Activated CD4-positive, alpha-beta T cell treated with anti-CD3 and anti-CD28 coated beads, Interleukin-2, amount 50 U/mL, for 24 hours (primary cell): Measurements from ENCODE around the gene MCMBP.

Experiments used
- DNase-seq, 2 donors: peaks; one replicate each; pipeline ENCODE4 v3.0.0-alpha.2; 2020; ENCODE audit warnings: low read depth in 1 of 2, low spot score in 1 of 2

The MCMBP gene

GRCh38 chr10:119786117-119786769, 86.4 kb downstream of the MCMBP start:
- DNase-seq: no peak

- no peak for DNase-seq
These were observed 88.1 kb downstream of the MCMBP start for GRCh38 chr10:119784340-119785067.

- no peak for DNase-seq
These were observed 89.0 kb downstream of the MCMBP start for GRCh38 chr10:119783665-119784027.

GRCh38 chr10:119782981-119783664, 89.5 kb downstream of the MCMBP start:
- no peak for DNase-seq

GRCh38 chr10:119781498-119781897, 91.1 kb downstream of the MCMBP start:
- no peak for DNase-seq

- DNase-seq: no peak
These were observed 91.7 kb downstream of the MCMBP start for GRCh38 chr10:119780879-119781480.
